Cardiac fibroblast (primary cell): ENCODE measurements around the gene MPP3.
A peak's percentile ranks its signal among the peaks of the same experiment; 100 is the strongest.

Experiments used
- DNase-seq, 2 donors: peaks; one replicate each; pipeline versions ENCODE4 v3.0.0 to v3.0.0-alpha.2; 2010; ENCODE audit warnings: low read depth in 2 of 2
- H3K4me3 ChIP-seq, 2 donors: replicated peaks in 1 of 2; 1 replicate in 1 of 2; 2 replicates in 1 of 2; pipeline ENCODE4 v1.5.1; 2011; ENCODE audit warnings: low read depth in 2 of 2, low read length in 2 of 2, mild to moderate bottlenecking in 2 of 2, moderate library complexity in 1 of 2
- TF ChIP-seq, protein P1 (sequence below): IDR thresholded peaks from one replicate; pipeline ENCODE4 v1.5.1; 2011; ENCODE audit warnings: low read depth, mild to moderate bottlenecking, low read length, inconsistent platforms

MPP3 gene

GRCh38 chr17:43826206-43826605, 6.7 kb downstream of the MPP3 start:
- no peak for DNase-seq
- H3K4me3 ChIP-seq = no peak overlapping the region
- TF ChIP-seq, protein P1, sequence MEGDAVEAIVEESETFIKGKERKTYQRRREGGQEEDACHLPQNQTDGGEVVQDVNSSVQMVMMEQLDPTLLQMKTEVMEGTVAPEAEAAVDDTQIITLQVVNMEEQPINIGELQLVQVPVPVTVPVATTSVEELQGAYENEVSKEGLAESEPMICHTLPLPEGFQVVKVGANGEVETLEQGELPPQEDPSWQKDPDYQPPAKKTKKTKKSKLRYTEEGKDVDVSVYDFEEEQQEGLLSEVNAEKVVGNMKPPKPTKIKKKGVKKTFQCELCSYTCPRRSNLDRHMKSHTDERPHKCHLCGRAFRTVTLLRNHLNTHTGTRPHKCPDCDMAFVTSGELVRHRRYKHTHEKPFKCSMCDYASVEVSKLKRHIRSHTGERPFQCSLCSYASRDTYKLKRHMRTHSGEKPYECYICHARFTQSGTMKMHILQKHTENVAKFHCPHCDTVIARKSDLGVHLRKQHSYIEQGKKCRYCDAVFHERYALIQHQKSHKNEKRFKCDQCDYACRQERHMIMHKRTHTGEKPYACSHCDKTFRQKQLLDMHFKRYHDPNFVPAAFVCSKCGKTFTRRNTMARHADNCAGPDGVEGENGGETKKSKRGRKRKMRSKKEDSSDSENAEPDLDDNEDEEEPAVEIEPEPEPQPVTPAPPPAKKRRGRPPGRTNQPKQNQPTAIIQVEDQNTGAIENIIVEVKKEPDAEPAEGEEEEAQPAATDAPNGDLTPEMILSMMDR = no peak

DNA sequence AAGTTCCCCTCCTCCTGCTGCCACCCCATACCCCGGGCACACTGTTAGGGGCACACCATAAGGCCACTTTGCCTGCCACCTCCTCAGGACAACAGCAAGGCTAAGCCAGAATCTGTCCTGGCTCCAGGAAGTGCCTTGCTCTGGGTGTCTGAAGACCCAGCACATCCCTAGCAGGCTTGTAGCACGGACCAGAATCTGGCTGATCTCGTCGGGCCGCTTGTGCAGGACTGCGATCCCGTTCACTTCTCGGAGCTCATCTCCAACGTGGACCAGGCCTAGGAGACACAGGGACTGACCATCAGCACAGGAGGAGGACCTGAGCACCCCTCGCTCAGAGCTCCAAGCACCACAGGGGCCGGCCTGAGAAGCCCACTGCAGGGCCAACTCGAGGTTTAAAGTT, 7.4 kb downstream of the MPP3 start:
- H3K4me3 ChIP-seq = no peak overlapping the region
- TF ChIP-seq, protein P1 = no peak
- DNase-seq = no peak

- H3K4me3 ChIP-seq = no peak overlapping the region
- TF ChIP-seq, protein P1 = no peak
- DNase-seq = no peak
Measured at GRCh38 chr17:43823350-43824084, 9.4 kb downstream of the MPP3 start.

- TF ChIP-seq, protein P1 = no peak
- no peak overlapping the region for H3K4me3 ChIP-seq
- DNase-seq = peak in 1 of 2 donors; percentile 63
Measured at GRCh38 chr17:43822570-43823190, 10.3 kb downstream of the MPP3 start.

DNA sequence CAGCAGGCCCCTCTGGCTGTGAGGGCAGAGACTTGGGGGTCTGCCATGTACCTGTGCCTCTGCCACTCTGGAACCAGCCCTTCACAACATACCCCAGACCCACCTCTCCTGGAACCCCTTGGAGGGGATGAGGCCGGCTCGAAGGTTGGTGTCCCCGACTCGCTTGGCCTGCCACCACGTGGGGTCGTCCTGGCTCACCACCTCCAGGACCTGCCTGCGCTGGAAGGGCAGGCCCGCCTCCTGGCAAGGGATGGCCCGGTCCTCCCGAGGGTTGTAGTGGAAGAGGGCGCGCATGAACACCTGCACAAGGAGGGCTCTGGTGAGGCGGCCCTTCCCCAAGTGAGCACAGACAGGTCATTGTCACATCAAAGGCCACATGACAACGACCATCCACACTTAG, 12.2 kb downstream of the MPP3 start:
- TF ChIP-seq, protein P1 = no peak
- no peak overlapping the region for H3K4me3 ChIP-seq
- no peak for DNase-seq

DNA sequence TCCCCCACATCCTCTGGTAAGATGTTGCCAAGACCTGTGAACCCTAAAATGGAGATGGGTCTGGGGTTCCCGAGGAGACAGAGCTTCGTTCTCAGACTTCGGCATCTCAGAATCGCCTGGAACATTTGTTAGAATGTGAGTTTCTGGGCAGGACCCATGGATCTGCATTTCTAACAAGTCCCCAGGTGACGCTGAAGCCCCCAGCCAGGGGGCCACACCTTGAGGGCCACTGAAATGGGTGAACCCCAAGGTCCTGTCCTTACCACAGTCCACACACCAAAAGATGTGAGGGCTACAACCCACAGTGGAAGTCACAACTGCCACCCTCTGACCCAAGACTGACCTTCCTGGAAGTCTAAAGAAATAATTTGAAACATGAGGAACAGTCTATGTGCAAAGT, 14.0 kb downstream of the MPP3 start:
- DNase-seq = no peak
- TF ChIP-seq, protein P1 = no peak
- no peak overlapping the region for H3K4me3 ChIP-seq
